NT2/D1 (cell line): ENCODE measurements around the gene THAP3.

Experiments used
- DNase-seq: peaks from one replicate; pipeline ENCODE4 v3.0.0-alpha.2; 2011; ENCODE audit warnings: low read depth, low spot score
- H3K27me3 ChIP-seq: 2 replicates; pipeline ENCODE4 v1.6.0; 2011; ENCODE audit warnings: mild to moderate bottlenecking; ENCODE audit not compliant: insufficient read length, insufficient read depth
- H3K36me3 ChIP-seq: 2 replicates; pipeline ENCODE4 v1.6.1; 2011; ENCODE audit warnings: mild to moderate bottlenecking, low read length, mixed read lengths; ENCODE audit not compliant: insufficient read depth, insufficient read length
- H3K4me1 ChIP-seq: 2 replicates; pipeline ENCODE4 v1.5.1; 2011; ENCODE audit not compliant: insufficient read depth, insufficient read length
- H3K4me3 ChIP-seq: 2 replicates; pipeline ENCODE4 v1.5.1; 2011; ENCODE audit warnings: low read depth; ENCODE audit not compliant: insufficient read length
- H3K9ac ChIP-seq: 2 replicates; pipeline ENCODE4 v1.6.0; 2011; ENCODE audit warnings: low read depth; ENCODE audit not compliant: insufficient read length
- H3K9me3 ChIP-seq: 2 replicates; pipeline ENCODE4 v1.5.1; 2011; ENCODE audit warnings: mild to moderate bottlenecking, low read length; ENCODE audit not compliant: insufficient read depth
- SUZ12 ChIP-seq: IDR thresholded peaks from 2 replicates; pipeline ENCODE4 v1.6.1; 2011; ENCODE audit not compliant: insufficient read length, insufficient read depth; ENCODE audit errors: extremely low read depth
- YY1 ChIP-seq: IDR thresholded peaks from 2 replicates; pipeline ENCODE4 v1.6.1; 2011; ENCODE audit not compliant: insufficient read length, insufficient read depth
- ZNF274 ChIP-seq: IDR thresholded peaks from 2 replicates; pipeline ENCODE4 v1.6.1; 2011; ENCODE audit warnings: mild to moderate bottlenecking, low read depth, low read length

Gene THAP3

GRCh38 chr1:6587261-6588005, 37.2 kb upstream of the THAP3 start:
- no peak for DNase-seq
- no peaks in the 10 kb centered on the region for H3K9me3 ChIP-seq
- H3K36me3 ChIP-seq, result peaks cover 53% of the 10 kb centered on the region
- peaks cover 3% of the 10 kb centered on the region for H3K4me1 ChIP-seq
- H3K27me3 ChIP-seq, result no peaks in the 10 kb centered on the region
- TF ChIP-seq ZNF274, result no peak
- TF ChIP-seq SUZ12, result no peak
- no peak for TF ChIP-seq YY1
- no peak overlapping the region for H3K9ac ChIP-seq
- H3K4me3 ChIP-seq, result no peak overlapping the region

GRCh38 chr1:6588128-6588892, 36.4 kb upstream of the THAP3 start:
- no peaks in the 10 kb centered on the region for H3K27me3 ChIP-seq
- TF ChIP-seq SUZ12 (no peak), YY1 (no peak), ZNF274 (no peak)
- peaks cover 3% of the 10 kb centered on the region for H3K4me1 ChIP-seq
- H3K9me3 ChIP-seq, result no peaks in the 10 kb centered on the region
- H3K36me3 ChIP-seq, result peaks cover 59% of the 10 kb centered on the region
- no peak overlapping the region for H3K4me3 ChIP-seq
- H3K9ac ChIP-seq, result no peak overlapping the region
- no peak for DNase-seq

- no peak overlapping the region for H3K4me3 ChIP-seq
- H3K27me3 ChIP-seq, result no peaks in the 10 kb centered on the region
- H3K4me1 ChIP-seq, result peaks cover 3% of the 10 kb centered on the region
- peaks cover 66% of the 10 kb centered on the region for H3K36me3 ChIP-seq
- no peak for DNase-seq
- no peak for TF ChIP-seq YY1
- TF ChIP-seq SUZ12, result no peak
- TF ChIP-seq ZNF274, result no peak
- no peaks in the 10 kb centered on the region for H3K9me3 ChIP-seq
- H3K9ac ChIP-seq, result no peak overlapping the region
These were observed 35.7 kb upstream of the THAP3 start for GRCh38 chr1:6588893-6589520.

- TF ChIP-seq YY1 (no peak), ZNF274 (no peak), SUZ12 (no peak)
- Histone ChIP-seq H3K27me3 (no peaks in the 10 kb centered on the region), H3K9me3 (no peaks in the 10 kb centered on the region), H3K36me3 (peaks cover 73% of the 10 kb centered on the region), H3K9ac (no peak overlapping the region), H3K4me1 (peaks cover 3% of the 10 kb centered on the region), H3K4me3 (no peak overlapping the region)
- DNase-seq, result no peak
These were observed 34.6 kb upstream of the THAP3 start for GRCh38 chr1:6590046-6590445.

- no peak for DNase-seq
- Histone ChIP-seq H3K4me1 (peaks cover 3% of the 10 kb centered on the region), H3K27me3 (no peaks in the 10 kb centered on the region), H3K36me3 (peaks cover 85% of the 10 kb centered on the region), H3K4me3 (no peak overlapping the region), H3K9me3 (no peaks in the 10 kb centered on the region), H3K9ac (no peak overlapping the region)
- TF ChIP-seq ZNF274 (no peak), YY1 (no peak), SUZ12 (no peak)
These were observed 33.4 kb upstream of the THAP3 start for GRCh38 chr1:6591222-6591621.

- TF ChIP-seq ZNF274, result no peak
- no peak for TF ChIP-seq YY1
- TF ChIP-seq SUZ12, result no peak
- no peaks in the 10 kb centered on the region for H3K27me3 ChIP-seq
- H3K9ac ChIP-seq, result no peak overlapping the region
- no peak for DNase-seq
- H3K4me3 ChIP-seq, result no peak overlapping the region
- peaks cover 3% of the 10 kb centered on the region for H3K4me1 ChIP-seq
- no peaks in the 10 kb centered on the region for H3K9me3 ChIP-seq
- peaks cover 89% of the 10 kb centered on the region for H3K36me3 ChIP-seq
These were observed 33.0 kb upstream of the THAP3 start for GRCh38 chr1:6591644-6592043.

- H3K36me3 ChIP-seq, result peaks cover 95% of the 10 kb centered on the region
- no peaks in the 10 kb centered on the region for H3K9me3 ChIP-seq
- H3K4me1 ChIP-seq, result peaks cover 3% of the 10 kb centered on the region
- no peak overlapping the region for H3K9ac ChIP-seq
- no peak overlapping the region for H3K4me3 ChIP-seq
- no peaks in the 10 kb centered on the region for H3K27me3 ChIP-seq
- DNase-seq, result no peak
- TF ChIP-seq SUZ12, result no peak
These were observed 32.2 kb upstream of the THAP3 start for GRCh38 chr1:6592441-6592840.
